HG02852 (cell line): Measurements from ENCODE around the gene TCF7L2.
"Not testable (repeated sequence)": the region's sequence is repeated elsewhere in the genome, so short reads cannot be mapped to it uniquely, and the experiment has no call there.

Experiments used
- ATAC-seq: cut with Tn5 transposase; IDR thresholded peaks from one replicate; pipeline ENCODE4 v1.9.1; 2021; ENCODE audit warnings: mild to moderate bottlenecking, moderate library complexity; ENCODE audit not compliant: unreplicated experiment

The TCF7L2 gene

DNA sequence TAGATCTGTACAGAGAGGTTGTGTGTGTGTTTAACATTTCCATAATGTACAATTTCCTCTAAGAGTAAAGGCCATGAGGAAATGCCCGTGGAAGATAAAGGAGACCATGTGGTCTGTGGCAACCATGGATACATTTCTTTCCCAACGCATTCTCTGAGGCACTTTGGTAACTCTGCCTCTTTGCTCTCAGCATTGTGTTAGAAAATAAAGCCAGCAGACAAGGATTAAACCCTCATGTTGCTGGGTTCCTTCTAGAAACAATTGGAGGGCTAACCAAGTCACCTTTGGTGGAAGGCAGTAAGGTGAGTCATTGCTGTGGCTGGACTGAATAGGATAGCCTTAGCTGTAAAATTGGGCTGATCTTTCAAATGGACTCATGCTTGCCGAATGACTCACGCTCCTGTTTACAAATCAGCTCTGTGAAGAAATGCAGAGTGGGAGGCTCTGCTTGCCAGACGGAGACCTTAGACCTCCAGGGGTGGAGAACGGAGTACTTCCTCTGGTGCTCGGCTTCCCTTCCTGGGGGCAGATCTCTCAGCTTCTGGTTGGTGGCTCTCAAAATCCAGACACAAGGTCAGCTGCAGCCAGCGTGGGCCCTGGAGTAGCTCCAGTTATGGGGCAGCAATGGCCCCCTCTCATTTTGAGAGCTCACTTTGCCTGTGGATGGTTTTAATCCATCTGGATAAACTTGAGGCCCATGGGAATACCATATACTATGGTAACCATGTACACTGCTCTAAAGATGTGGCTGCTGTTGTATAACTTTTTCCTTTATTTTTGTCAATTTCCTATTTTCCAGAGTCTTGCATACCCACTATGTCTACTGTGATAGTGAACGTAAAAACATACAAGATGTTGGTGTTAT, 137.3 kb downstream of the TCF7L2 start:
- ATAC-seq: no peak

DNA sequence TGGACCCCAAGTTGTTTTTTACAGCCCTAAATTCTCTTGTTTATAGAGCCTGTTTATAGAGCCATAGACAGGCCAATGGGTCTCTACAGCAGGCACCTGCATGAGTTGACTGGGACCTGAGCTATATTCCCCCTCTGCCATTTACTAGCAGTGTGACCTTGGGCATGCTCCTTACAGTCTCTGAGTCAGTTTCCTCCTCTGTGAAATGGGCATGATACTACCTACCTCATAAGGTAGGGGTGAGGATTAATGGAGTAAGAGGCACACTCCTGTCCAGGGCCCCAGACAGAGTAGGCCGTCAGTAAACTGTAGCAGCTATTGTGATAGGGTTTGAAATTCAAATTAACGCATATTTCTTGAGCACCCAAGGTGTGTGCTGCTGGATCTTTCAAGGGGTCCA, 138.1 kb downstream of the TCF7L2 start:
- no peak for ATAC-seq

- no peak for ATAC-seq
These were observed 139.5 kb downstream of the TCF7L2 start for GRCh38 chr10:113089551-113089950.

GRCh38 chr10:113091920-113092319, 141.9 kb downstream of the TCF7L2 start:
- no peak for ATAC-seq

GRCh38 chr10:113093188-113094113, 143.4 kb downstream of the TCF7L2 start:
- ATAC-seq: no peak

DNA sequence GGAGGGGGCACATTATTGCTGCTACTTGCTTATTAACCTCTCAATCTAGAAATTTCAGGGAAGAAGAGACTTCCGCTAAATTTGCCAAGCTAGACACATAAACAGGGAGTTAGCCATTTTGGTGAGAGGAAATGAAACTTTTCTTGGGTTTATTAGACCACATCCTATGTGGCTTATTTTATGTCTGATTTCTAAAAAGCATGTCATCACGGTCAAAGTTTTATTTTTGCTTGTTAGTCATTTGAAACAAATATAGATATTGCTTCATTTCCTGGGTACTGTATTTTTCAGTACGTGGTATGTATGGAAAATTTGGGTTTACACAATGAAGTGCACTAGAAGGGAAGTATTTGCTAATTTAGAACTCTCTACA, 144.1 kb downstream of the TCF7L2 start:
- ATAC-seq: no peak

- ATAC-seq: no peak
These were observed 145.5 kb downstream of the TCF7L2 start for GRCh38 chr10:113095419-113096127.

DNA sequence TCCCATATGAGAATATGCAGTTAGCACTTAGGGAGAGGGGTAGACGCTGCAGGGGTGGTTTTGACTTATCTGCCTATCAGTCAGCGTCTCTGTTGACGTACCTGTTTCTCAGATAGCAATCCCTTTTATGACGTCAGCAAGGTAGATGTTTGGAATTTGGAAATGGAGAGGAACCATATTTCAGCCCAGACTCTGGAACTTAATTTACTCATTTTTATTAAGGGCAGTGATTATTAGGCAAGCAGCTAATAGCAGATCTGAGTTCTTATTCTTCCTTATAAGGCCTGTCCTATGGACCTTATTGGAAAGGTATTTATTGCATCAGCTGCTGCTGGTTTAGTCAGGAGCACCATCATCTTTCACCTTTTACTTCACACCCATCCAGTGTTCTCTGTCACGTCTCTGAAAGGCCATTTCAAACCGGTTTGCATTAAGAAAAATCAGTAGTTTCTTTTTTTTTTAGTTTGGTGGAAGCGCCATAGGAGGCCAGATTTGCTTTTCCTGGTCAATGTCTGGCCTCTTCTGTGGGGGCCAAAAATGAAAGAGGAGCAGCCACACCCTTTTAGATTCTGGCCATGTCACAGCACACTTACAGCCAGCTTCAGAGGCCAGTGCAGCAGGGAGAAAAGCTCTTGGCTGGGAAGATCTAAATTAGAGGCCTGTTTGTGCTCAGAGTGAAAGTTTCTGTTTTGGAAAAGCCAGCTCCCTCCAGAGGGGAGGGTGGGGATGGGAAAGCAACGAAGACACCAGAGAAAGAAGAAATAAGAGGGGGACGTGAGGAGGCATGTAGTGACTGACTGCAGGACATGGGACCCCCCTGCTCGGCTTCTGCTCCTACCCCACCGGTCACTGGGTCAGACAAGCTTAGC, 146.3 kb downstream of the TCF7L2 start:
- no peak for ATAC-seq

DNA sequence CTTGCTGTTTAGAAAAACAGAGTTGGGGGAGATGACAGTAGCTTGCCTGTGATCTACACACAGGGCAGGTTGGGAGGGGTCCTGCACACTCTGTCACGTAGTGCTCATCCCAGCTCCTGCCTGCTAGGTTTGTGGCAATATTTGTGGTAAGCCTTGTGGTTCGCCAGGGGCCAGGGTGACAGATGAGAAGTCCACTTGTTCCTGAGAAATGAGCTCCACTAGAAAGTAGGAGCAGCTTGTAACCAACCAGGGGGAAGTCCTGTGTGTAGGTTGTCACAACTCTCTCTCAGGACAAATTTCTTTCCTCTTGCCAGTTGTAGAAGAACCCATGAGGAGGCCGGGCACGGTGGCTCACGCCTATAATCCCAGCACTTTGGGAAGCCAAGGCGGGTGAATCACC, 147.0 kb downstream of the TCF7L2 start:
- ATAC-seq: no peak

DNA sequence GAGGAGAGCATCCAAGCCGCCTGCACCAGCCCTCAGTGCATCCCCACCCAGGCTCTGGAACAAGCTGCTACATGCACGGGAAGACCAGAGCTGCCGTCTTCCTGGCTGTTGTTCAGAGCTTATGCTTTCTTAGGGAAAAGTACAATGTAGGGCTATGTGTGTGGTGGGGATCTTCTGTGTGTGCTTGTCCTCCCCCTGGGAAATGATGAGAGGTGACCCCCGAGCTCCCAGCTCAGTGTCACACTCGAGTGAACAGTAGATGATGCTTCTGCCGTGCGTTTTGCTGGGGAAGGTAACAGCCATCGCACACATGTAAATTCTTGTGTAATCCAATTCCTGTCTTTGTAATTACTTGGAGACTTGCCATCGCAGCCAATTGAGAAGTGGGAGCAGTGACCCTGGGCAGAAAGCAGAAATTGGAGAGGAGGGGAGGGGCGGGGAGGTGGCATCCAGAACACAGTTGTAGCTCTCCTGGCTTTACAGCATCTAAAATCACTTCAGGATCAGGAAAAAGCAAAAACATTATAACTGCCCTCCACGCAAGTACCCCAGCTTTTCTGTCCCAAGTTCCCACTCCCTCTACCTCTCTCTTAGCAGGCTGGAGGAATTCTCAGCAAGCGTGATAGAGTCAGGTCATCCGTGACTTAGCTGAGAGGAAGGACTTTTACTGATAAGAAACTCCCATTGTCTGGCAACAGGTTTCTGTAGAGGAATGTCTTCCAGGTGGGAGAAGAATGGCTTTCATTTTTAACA, 149.6 kb downstream of the TCF7L2 start:
- ATAC-seq: no peak

DNA sequence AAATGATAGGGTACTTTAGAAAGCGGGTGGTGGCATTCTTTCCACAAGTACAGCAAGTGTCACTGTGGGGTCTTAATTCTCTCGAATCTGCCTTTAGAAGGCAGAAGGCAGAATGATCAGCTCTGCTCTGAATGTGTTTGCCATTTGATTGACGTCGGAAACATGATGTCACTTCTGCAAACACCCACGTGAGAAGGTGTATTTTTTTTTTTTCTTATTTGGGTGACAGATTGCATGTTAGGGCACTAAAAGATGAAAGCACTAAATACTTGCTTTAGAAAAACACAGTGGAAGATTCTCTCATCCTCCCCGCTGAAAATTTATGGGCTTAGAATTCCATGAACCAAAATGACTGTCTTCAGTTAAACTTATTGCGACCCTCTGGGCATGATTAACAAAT, 150.2 kb downstream of the TCF7L2 start:
- no peak for ATAC-seq

GRCh38 chr10:113103131-113103840, 153.2 kb downstream of the TCF7L2 start:
- ATAC-seq: no peak

DNA sequence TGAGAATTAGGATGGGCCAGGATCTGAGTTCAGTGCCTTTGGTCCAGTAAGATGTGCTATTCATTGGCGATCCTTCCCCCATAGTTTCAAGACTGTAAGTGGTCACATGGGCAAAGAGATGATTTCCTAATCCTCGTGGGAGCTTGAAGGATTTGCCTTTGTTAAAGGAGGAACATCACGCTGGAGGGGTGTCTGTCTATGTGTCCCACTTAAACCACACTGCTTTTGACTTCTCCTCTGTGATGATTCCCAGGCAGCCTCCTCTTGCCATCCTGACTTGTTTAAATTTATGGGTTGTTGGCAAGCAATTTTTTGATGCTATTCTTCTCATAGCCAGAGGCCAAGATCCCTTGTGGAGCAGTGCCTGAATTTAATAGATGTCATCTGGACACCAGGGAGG, 154.0 kb downstream of the TCF7L2 start:
- no peak for ATAC-seq

- no peak for ATAC-seq
These were observed 158.3 kb downstream of the TCF7L2 start for GRCh38 chr10:113108194-113108835.

GRCh38 chr10:113108948-113109347, 158.9 kb downstream of the TCF7L2 start:
- ATAC-seq: no peak

- ATAC-seq: not testable (repeated sequence)
These were observed 159.4 kb downstream of the TCF7L2 start for GRCh38 chr10:113109482-113109881.

DNA sequence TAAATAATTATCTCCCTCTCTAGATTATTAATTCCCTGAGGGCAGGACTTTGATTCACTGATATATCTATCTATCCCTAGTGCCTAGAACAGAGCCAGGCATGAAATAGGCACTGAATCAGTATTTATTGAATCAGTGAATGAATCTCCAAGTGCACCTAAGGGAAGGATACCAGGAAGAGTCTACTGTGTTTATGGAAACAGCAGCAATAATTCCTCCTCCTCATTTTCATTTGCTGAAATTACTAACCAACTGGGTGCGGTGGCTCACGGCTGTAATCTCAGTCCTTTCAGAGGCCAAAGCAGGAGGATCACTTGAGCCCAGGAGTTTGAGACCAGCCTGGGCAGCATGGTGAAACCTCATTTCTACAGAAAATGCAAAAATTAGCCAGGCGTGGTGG, 161.2 kb downstream of the TCF7L2 start:
- no peak for ATAC-seq
